IPS DF 6.9 (cell line): ENCODE data around the gene SERP2.

Source experiments
- DNase-seq: peaks from one replicate; pipeline ENCODE4 v3.0.0-alpha.2; 2013; ENCODE audit warnings: low read depth, low spot score
- H3K27ac ChIP-seq: one replicate; pipeline ENCODE4 v1.5.1; 2013; ENCODE audit warnings: low read length, control low read depth
- H3K27me3 ChIP-seq: 2 replicates; pipeline ENCODE4 v1.6.1; 2013; ENCODE audit warnings: mild to moderate bottlenecking, low read length; ENCODE audit not compliant: control insufficient read depth, insufficient read depth
- H3K36me3 ChIP-seq: 2 replicates; pipeline ENCODE4 v1.6.1; 2013; ENCODE audit warnings: low read length; ENCODE audit not compliant: control insufficient read depth, insufficient read depth
- H3K4me1 ChIP-seq: 2 replicates; pipeline ENCODE4 v1.6.1; 2013; ENCODE audit warnings: low read length; ENCODE audit not compliant: control insufficient read depth, insufficient read depth
- H3K4me3 ChIP-seq: 2 replicates; pipeline ENCODE4 v1.5.1; 2013; ENCODE audit warnings: mild to moderate bottlenecking, low read length
- H3K9me3 ChIP-seq: 2 replicates; pipeline ENCODE4 v1.6.1; 2013; ENCODE audit warnings: low read length, inconsistent platforms; ENCODE audit not compliant: control insufficient read depth, insufficient read depth
- WGBS: extraction: QIAGEN DNeasy Blood & Tissue Kit; methylation state at CpG from one replicate; pipeline ENCODE4 v1.1.7; 2013; ENCODE audit warnings: mixed read lengths, missing lambda C conversion rate; ENCODE audit not compliant: insufficient read length, insufficient coverage; 5-methylcytosine and 5-hydroxymethylcytosine counted together

Gene SERP2

DNA sequence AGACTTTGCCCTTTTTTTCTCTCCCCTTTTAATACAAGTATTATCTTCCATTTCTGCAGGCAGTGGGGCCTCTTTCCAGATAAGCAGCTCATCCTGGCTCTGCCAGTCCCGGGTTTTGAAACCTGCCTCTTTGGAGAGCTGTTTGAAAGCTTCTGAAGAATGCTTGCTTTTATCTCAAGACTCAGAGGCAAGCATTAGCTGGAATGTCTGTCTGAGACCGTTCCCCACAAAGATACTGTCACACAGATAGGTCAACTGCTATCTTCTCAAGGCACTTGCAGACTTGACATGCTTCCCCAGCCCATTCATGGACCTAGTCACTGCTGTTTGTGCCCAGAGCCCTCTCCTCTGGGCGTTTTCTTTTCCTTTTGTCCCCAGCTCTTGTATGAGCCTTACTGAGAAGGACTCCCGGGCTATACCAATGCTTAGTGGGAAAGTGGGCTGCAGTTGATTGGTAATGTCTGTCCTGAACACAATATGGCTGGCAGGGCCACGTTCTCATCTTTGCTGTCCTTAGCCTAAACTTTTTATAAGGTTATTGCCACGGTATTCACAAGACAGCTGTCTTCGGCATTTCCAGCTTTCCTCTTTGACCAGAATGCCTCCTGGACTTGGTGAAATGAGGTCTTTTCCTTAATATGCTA, 13.4 kb downstream of the SERP2 start:
- H3K4me1 ChIP-seq: no peaks in the 10 kb centered on the region; the same call in 1 of the 2 replicates
- no CpG with 5 or more reads among the region's 7 CpGs for WGBS
- no peaks in the 10 kb centered on the region for H3K27me3 ChIP-seq
- no peak overlapping the region for H3K4me3 ChIP-seq
- H3K27ac ChIP-seq: no peak overlapping the region
- H3K36me3 ChIP-seq: no peaks in the 10 kb centered on the region
- H3K9me3 ChIP-seq: no peaks in the 10 kb centered on the region
- DNase-seq: no peak

DNA sequence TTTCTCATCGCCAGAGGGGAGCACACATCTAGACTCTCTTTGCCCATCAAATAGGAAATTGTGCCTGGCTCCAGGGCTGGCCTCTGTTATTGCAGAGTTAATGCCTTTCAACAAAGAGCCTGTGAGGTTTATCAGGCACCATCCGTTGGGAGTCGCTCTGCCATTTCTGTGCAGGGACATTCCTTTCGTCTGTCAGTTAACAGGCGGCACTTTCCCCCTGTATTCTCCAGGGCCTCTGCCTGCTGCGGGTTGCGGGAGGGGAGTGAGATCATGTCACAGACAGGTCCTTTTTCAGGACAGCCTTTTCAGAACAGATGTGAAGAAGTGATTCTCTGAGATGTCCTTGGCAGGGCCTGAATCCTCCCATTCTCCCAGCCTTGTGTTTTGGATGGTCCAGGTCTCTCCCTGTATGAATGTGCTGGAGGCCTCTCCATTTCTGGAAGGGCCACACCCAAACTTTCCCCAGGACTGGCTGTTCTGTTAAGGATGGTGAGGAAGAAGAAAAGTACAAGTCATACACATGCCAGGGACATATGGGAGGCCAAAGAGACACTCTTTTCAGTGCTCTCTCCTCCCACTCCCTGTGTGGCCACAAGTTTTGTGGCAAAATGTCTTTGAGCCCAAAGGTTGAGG, 14.9 kb downstream of the SERP2 start:
- no peak overlapping the region for H3K4me3 ChIP-seq
- no CpG with 5 or more reads among the region's 7 CpGs for WGBS

DNA sequence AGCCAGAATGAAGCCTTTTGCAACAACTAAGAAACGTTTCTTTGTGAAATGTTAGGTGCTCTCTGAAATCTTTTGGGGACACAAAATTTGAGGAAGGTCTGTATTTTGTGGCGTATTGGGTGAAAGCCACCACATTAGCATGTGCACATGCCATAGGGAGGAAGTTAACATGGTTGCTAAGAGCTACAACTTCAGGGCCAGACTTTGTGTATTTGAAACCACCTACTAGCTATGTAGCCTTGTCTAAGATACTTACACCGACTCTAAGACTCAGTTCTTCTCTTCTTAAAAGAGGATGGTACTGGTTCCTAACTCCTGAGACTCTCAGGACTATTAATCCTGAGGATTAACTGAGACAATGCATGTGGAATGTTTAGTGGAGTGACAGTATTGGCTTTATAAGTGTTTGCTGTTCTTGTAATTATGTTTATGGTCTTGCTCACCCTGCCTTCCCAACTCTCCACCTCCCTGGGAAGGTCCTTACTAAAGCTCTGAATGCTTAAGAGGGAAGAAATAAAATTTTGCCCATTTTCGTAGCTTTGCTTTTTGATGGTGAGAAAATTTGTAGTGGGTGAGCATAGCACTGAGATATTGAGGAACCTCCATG, 15.5 kb downstream of the SERP2 start:
- no peak for DNase-seq
- H3K4me1 ChIP-seq: no peaks in the 10 kb centered on the region; the same call in 1 of the 2 replicates
- no CpG with 5 or more reads among the region's 4 CpGs for WGBS
- H3K27ac ChIP-seq: no peak overlapping the region
- no peak overlapping the region for H3K4me3 ChIP-seq
- no peaks in the 10 kb centered on the region for H3K9me3 ChIP-seq
- no peaks in the 10 kb centered on the region for H3K36me3 ChIP-seq
- H3K27me3 ChIP-seq: no peaks in the 10 kb centered on the region

More for the DNA sequence above, 14.9 kb downstream of the SERP2 start:
- no peak overlapping the region for H3K27ac ChIP-seq
- H3K36me3 ChIP-seq: no peaks in the 10 kb centered on the region
- no peaks in the 10 kb centered on the region; the same call in 1 of the 2 replicates for H3K4me1 ChIP-seq
- no peaks in the 10 kb centered on the region for H3K27me3 ChIP-seq
- no peak for DNase-seq
- H3K9me3 ChIP-seq: no peaks in the 10 kb centered on the region

DNA sequence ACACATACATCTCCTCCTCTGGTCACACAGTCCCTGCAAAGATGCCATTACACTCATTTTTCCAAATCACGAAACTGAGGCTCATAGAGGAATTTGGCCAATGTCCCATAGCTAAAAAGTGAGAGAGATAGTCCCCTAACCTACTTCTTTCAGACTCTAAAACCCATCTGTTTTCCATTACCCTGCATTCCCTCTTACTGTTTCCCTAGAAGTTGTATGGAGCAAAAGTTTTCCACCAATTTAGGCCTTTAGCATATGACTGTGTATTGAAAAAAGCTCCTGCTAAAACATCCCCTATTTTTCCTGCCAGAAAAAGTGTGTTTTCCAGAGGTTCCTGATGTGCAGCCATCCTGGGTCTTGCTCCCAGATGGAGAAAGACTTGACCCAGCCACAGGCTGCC, 16.3 kb downstream of the SERP2 start:
- no peaks in the 10 kb centered on the region; the same call in 1 of the 2 replicates for H3K4me1 ChIP-seq
- H3K36me3 ChIP-seq: no peaks in the 10 kb centered on the region
- H3K4me3 ChIP-seq: no peak overlapping the region
- H3K27ac ChIP-seq: no peak overlapping the region
- no peak for DNase-seq
- no peaks in the 10 kb centered on the region for H3K27me3 ChIP-seq
- H3K9me3 ChIP-seq: no peaks in the 10 kb centered on the region
- WGBS: no CpG with 5 or more reads among the region's 1 CpG

DNA sequence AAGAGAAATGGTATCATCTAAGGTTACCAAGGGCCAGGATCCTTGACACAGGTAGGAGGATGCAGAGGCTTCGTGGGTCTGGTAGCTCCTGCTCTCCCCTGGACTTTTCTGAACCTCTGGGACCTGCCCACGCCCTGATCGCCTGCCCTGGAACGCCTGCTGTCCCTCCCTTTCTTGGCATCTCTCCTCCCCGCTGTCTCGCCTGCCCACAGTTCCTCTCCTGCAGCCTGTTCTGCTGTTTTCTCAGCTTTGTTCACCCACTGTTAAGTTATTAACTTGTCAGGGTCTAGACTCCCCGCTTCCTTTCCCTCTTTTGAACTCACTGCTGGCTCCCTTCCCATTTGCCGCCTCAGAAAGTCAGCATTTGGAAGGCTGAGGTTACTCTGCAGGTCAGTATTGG, 19.8 kb downstream of the SERP2 start:
- H3K4me1 ChIP-seq: no peaks in the 10 kb centered on the region
- no peak overlapping the region for H3K4me3 ChIP-seq
- H3K9me3 ChIP-seq: no peaks in the 10 kb centered on the region
- WGBS: no CpG with 5 or more reads among the region's 8 CpGs
- no peak overlapping the region for H3K27ac ChIP-seq
- no peaks in the 10 kb centered on the region for H3K27me3 ChIP-seq
- H3K36me3 ChIP-seq: no peaks in the 10 kb centered on the region
- no peak for DNase-seq

DNA sequence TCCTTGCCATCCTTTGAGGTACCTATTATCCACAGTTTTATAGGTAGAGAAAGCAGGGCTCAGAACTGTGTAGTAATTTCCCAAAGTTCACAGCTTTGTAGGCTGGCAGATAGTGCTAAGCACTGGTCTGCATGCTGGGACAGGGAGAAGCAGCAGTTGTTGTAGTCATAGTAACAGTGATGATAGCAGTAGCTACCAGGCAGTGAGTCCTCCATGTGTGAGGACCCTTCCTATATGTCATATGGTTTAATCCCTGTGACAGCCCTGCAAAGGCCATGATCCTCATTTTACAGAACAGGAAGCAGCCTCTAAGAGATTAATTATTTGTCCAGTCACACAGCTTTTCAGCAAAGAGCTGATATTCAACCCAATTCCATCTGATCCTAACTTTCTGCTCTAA, 21.0 kb downstream of the SERP2 start:
- H3K4me1 ChIP-seq: no peaks in the 10 kb centered on the region
- no peak overlapping the region for H3K4me3 ChIP-seq
- H3K27me3 ChIP-seq: no peaks in the 10 kb centered on the region
- H3K27ac ChIP-seq: no peak overlapping the region
- no peaks in the 10 kb centered on the region for H3K9me3 ChIP-seq
- no peaks in the 10 kb centered on the region for H3K36me3 ChIP-seq
- no peak for DNase-seq

DNA sequence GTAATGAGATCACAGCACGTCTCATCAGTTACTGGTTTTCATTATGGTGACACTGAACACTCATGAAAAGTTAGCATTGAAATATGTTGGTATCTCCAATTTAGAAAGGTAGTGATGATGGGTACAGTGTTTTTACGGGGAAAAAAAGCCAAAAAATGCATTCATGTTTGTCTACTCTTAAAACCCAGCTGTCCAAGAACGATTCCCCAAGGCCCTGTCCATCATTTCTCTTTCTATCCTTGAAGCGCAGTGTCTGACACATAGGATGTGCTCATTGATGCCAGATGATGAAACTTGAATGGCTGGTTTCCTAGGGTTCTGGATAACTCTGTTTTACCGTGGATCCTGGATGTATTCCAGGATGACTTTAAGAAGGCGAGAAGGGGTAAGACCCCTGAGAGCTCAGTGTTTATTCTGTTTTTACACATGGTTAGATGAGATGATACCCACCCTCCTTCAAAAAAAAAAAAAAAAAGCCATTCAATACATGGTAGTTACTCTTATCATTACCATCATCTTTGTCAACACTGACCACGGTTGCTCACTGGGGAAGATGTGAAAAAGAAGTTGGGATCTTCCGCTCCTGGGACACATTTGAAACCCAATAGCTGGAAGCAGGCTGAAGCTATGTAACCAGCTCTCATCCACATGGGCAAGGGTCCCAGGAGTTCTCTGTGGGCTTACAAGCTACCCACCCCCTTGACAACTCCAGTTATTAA, 22.5 kb downstream of the SERP2 start:
- H3K27me3 ChIP-seq: no peaks in the 10 kb centered on the region
- no peak overlapping the region for H3K4me3 ChIP-seq
- no peak for DNase-seq
- H3K27ac ChIP-seq: no peak overlapping the region
- no CpG with 5 or more reads among the region's 8 CpGs for WGBS
- no peaks in the 10 kb centered on the region for H3K4me1 ChIP-seq
- H3K36me3 ChIP-seq: no peaks in the 10 kb centered on the region
- H3K9me3 ChIP-seq: no peaks in the 10 kb centered on the region

DNA sequence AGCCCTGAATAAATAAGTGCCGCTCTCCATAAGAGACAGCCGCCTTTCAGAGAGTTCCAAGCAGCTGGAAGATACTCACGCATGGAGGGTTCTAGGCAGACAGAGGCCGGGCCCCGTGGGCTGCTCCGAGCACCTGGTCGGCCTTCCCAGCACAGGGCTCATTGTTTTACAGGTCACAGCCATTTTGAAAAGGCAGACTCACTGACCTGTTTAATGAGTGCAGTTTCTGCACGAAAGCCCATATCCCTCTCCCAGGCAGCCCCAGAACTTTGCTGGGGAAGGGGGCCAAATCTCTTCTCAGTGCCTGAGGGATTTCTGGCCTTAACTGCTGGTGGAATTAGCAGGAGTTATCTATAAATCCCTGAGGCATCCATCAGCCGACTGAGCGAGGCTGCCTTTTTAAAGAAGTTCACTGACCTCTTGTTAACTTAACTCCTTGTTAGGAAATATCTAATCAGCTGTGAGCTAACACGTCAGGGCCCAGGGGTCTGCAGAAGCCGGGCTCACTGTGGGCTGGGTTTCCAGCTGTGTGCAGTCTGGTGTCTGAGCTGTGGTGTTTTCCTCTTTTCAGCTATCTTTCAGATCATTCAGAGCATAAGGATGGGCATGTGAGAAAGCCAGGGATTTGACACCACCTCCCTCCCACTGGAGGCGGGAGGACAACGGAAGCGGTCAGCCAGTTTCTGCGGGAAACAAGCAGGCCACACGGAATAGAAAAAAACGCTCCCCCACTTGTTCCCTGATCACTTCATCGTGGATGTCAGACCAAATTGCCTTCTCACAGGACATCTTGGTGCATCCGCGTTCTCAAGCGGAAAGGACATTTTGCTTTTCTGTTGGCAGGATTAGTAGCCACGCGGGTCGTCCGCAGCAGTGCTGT, 23.3 kb downstream of the SERP2 start:
- H3K4me1 ChIP-seq: no peaks in the 10 kb centered on the region
- no peak for DNase-seq
- no peaks in the 10 kb centered on the region for H3K27me3 ChIP-seq
- no peaks in the 10 kb centered on the region for H3K36me3 ChIP-seq
- H3K9me3 ChIP-seq: no peaks in the 10 kb centered on the region
- H3K4me3 ChIP-seq: no peak overlapping the region; the same call in 1 of the 2 replicates
- H3K27ac ChIP-seq: no peak overlapping the region
- WGBS: no CpG with 5 or more reads among the region's 26 CpGs

DNA sequence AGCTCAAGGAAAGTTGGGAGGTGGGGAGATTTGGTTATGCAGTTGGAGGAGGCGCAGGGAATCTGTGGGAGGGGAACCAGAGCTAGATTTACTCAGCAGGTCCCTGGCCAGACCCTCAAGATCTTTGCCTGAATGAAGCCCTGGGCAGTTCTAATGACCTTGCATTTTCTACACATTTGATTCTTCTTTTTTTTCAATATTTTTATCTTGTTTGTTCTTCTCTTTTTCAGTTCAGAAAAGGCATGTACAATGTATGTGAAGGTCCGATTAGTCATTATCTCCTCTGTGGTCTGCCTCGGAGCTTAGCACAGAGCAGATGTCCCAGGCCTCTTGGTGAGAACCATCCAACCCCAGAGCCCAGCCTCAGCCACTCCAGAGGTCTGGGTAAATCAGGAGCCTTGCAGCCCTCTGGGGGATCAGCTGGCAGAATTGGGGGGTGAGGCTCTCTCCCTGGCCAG, 24.2 kb downstream of the SERP2 start:
- H3K36me3 ChIP-seq: no peaks in the 10 kb centered on the region
- H3K27ac ChIP-seq: no peak overlapping the region
- no peaks in the 10 kb centered on the region for H3K9me3 ChIP-seq
- no peak for DNase-seq
- H3K4me3 ChIP-seq: no peak overlapping the region
- no CpG with 5 or more reads among the region's 3 CpGs for WGBS
- H3K4me1 ChIP-seq: peaks cover 3% of the 10 kb centered on the region; the same call in 1 of the 2 replicates
- no peaks in the 10 kb centered on the region for H3K27me3 ChIP-seq

DNA sequence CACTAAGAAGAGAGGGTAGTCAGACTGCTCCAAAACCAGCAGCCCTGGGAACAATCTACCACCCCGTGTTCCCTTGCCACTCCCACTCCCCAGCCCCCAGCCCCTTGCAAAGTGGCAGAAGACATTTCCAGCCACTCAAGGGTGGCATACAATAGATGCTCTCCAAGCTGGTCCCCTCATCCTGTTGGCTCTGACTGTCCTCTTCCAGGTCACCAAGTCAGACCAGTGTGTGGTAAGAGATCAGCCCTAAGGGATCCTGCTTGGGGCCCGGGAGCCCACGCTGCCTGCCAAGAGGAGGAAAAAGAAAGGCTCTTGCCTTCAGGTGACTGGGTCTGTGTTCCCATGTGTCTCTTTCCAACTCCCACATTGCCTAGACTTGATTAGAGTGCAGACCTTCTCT, 25.0 kb downstream of the SERP2 start:
- H3K36me3 ChIP-seq: no peaks in the 10 kb centered on the region
- peaks cover 10% of the 10 kb centered on the region; the same call in 1 of the 2 replicates for H3K4me1 ChIP-seq
- WGBS: no CpG with 5 or more reads among the region's 3 CpGs
- H3K9me3 ChIP-seq: no peaks in the 10 kb centered on the region
- DNase-seq: no peak
- no peaks in the 10 kb centered on the region for H3K27me3 ChIP-seq
- H3K27ac ChIP-seq: no peak overlapping the region
- no peak overlapping the region for H3K4me3 ChIP-seq
